Dermis blood vessel endothelial cell (primary cell): Measurements from ENCODE around the gene CCSER1. TPM values are rescaled to one million over a fixed set of nuclear protein-coding genes. Genes with fewer than 3 reads are reported as not detected.
"Not testable (repeated sequence)": the region's sequence is repeated elsewhere in the genome, so short reads cannot be mapped to it uniquely, and the experiment has no call there.

Experiments
- DNase-seq: peaks from one replicate; pipeline ENCODE4 v3.0.0; 2010
- total RNA-seq: library from RNA; depleted of rRNA; stranded (reverse); fragments of >200 nt; gene quantifications from 2 replicates; pipeline ENCODE4 v1.2.3, GENCODE V29; 2014

Gene CCSER1
- total RNA-seq, 1 donor from 2014 or later, result 5.4 TPM

- DNase-seq, result no peak
Measured at GRCh38 chr4:91436556-91436955, 1309.4 kb downstream of the CCSER1 start.

- no peak for DNase-seq
Measured at GRCh38 chr4:91447168-91447567, 1320.0 kb downstream of the CCSER1 start.

- DNase-seq, result no peak
Measured at GRCh38 chr4:91448668-91449330, 1321.6 kb downstream of the CCSER1 start.

GRCh38 chr4:91454111-91454510 lies 1326.9 kb downstream of the CCSER1 start:
- no peak for DNase-seq

- DNase-seq, result not testable (repeated sequence)
Measured at GRCh38 chr4:91462566-91462965, 1335.4 kb downstream of the CCSER1 start.

GRCh38 chr4:91470671-91471070 lies 1343.5 kb downstream of the CCSER1 start:
- no peak for DNase-seq

GRCh38 chr4:91471280-91471679 lies 1344.1 kb downstream of the CCSER1 start:
- no peak for DNase-seq

- no peak for DNase-seq
Measured at GRCh38 chr4:91472046-91472445, 1344.9 kb downstream of the CCSER1 start.

- no peak for DNase-seq
Measured at GRCh38 chr4:91485415-91485814, 1358.2 kb downstream of the CCSER1 start.

- no peak for DNase-seq
Measured at GRCh38 chr4:91488946-91489345, 1361.8 kb downstream of the CCSER1 start.

GRCh38 chr4:91497892-91498291 lies 1370.7 kb downstream of the CCSER1 start:
- no peak for DNase-seq

GRCh38 chr4:91502365-91502764 lies 1375.2 kb downstream of the CCSER1 start:
- no peak for DNase-seq

GRCh38 chr4:91513326-91513725 lies 1386.1 kb downstream of the CCSER1 start:
- no peak for DNase-seq

- DNase-seq, result no peak
Measured at GRCh38 chr4:91519155-91519554, 1392.0 kb downstream of the CCSER1 start.

- no peak for DNase-seq
Measured at GRCh38 chr4:91525621-91526020, 1398.4 kb downstream of the CCSER1 start.

GRCh38 chr4:91527056-91527455 lies 1399.9 kb downstream of the CCSER1 start:
- DNase-seq, result no peak

- DNase-seq, result no peak
Measured at GRCh38 chr4:91567594-91567993, 1440.4 kb downstream of the CCSER1 start.

GRCh38 chr4:91577864-91578263 lies 1450.7 kb downstream of the CCSER1 start:
- no peak for DNase-seq

- DNase-seq, result no peak
Measured at GRCh38 chr4:91590260-91590659, 1463.1 kb downstream of the CCSER1 start.

- DNase-seq, result no peak
Measured at GRCh38 chr4:91592125-91592524, 1464.9 kb downstream of the CCSER1 start.

GRCh38 chr4:91596718-91597117 lies 1469.5 kb downstream of the CCSER1 start:
- no peak for DNase-seq

GRCh38 chr4:91598696-91599095 lies 1471.5 kb downstream of the CCSER1 start:
- DNase-seq, result no peak

- DNase-seq, result no peak
Measured at GRCh38 chr4:91600301-91600700, 1473.1 kb downstream of the CCSER1 start.

GRCh38 chr4:91601401-91601800 lies 1474.2 kb downstream of the CCSER1 start:
- no peak for DNase-seq

- no peak for DNase-seq
Measured at GRCh38 chr4:91611782-91612181, 1484.6 kb downstream of the CCSER1 start.
